AG09319 (cell line): ENCODE data around the gene SNX18.

Experiments
- DNase-seq: peaks from one replicate; pipeline ENCODE4 v3.0.0-alpha.2; 2010; ENCODE audit warnings: low read depth; ENCODE audit errors: extremely low read depth
- TF ChIP-seq, protein P1 (sequence below): IDR thresholded peaks from 2 replicates; pipeline ENCODE4 v1.5.1; 2011; ENCODE audit warnings: low read depth, mild to moderate bottlenecking, inconsistent platforms, low read length, moderate library complexity

The SNX18 gene

GRCh38 chr5:54525692-54526091, 8.1 kb downstream of the SNX18 start:
- TF ChIP-seq, protein P1, sequence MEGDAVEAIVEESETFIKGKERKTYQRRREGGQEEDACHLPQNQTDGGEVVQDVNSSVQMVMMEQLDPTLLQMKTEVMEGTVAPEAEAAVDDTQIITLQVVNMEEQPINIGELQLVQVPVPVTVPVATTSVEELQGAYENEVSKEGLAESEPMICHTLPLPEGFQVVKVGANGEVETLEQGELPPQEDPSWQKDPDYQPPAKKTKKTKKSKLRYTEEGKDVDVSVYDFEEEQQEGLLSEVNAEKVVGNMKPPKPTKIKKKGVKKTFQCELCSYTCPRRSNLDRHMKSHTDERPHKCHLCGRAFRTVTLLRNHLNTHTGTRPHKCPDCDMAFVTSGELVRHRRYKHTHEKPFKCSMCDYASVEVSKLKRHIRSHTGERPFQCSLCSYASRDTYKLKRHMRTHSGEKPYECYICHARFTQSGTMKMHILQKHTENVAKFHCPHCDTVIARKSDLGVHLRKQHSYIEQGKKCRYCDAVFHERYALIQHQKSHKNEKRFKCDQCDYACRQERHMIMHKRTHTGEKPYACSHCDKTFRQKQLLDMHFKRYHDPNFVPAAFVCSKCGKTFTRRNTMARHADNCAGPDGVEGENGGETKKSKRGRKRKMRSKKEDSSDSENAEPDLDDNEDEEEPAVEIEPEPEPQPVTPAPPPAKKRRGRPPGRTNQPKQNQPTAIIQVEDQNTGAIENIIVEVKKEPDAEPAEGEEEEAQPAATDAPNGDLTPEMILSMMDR = no peak

DNA sequence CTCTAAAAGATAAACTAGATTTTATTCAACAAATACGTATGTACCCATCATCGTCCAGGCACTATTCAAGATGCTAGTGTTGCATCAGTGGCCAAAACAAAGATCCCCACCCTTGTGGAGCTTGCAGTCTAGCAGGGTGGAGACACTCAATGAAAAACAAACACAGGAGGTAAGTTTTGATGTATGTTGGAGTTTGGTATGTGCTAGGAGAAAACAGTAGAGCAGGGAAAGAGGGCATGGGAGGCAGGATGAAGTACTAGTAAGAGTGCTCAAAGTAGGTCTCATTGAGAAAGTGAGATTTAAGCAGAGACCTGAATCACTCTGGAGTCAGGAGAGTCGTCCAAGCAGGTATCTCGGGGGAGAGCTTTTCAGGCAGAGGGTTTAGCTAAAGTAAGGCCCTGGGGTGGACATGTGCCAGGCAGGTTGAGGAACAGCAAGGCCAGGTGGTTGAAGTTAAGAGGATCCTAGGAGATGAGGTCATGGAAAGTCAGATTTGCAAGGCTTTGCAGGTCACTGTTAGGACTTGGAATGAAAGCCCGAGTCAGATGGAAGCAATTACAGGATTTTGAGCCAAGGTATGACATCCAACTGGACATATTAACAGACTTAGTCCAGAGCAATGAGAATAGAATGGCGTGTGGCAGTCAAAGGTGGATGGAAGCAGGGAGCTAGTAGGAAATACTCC, 9.2 kb downstream of the SNX18 start:
- DNase-seq = no peak
- TF ChIP-seq, protein P1 = no peak

More at GRCh38 chr5:54525692-54526091, 8.1 kb downstream of the SNX18 start:
- DNase-seq = no peak

- DNase-seq = no peak
- TF ChIP-seq, protein P1 = no peak
These were observed 11.2 kb downstream of the SNX18 start for GRCh38 chr5:54528633-54529209.

GRCh38 chr5:54529565-54529964, 12.0 kb downstream of the SNX18 start:
- DNase-seq = no peak
- TF ChIP-seq, protein P1 = no peak

DNA sequence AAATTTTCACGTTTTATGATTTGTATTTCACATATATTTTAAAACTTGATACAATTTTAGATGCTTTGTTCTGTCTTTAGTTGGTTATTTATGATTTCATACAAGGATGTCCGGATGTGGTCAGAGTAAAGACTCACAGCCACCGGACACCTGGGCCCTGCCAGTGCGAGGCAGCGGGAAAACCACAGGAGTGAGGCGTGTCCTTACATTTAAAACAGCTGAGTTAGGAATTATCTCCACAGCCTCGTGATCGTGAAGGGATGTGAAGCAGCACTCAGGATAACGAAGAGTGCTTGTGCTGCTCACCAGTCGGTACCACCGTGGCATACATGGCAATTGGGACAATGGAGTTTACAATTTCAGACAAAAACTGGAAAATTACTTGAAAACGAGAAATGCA, 14.0 kb downstream of the SNX18 start:
- TF ChIP-seq, protein P1 = no peak
- DNase-seq = no peak

DNA sequence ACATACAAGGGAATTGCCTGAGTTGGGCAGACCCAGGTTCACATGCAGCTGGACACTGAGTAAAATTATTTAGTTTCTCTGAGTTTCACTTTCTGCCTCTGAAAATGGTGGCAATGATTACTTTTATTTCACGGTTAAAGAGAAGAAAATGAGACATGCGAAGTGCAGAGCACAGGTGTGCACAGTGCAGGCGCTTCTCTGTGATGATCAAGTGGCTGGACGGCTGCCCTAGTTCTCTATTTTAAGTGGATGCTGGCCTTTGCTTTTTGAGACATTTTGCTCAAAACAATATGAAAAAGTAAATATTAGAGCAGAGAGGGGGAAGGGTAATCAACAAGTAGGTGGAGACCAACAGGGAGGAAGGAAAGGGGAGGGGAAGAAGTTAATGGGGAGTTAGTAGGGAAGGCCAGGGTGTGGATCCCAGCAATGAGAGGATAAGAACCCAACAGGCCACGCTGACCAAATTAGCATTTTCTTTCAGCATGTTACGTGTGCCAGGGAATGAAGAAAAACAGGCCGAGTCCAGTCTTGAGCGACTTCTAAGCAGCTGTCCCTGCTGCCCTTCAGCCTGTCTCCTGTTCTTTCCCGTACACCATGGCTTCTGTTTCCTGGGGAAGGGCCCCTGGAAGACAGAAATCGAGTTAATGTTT, 16.1 kb downstream of the SNX18 start:
- TF ChIP-seq, protein P1 = no peak
- DNase-seq = no peak

- no peak for DNase-seq
- TF ChIP-seq, protein P1 = no peak
These were observed 16.8 kb downstream of the SNX18 start for GRCh38 chr5:54534191-54535004.
